IPS DF 6.9 (cell line): Measurements from ENCODE around the gene MAPKAP1.
"Not testable (repeated sequence)": the region's sequence is repeated elsewhere in the genome, so short reads cannot be mapped to it uniquely, and the experiment has no call there.

Experiments used
- DNase-seq: peaks from one replicate; pipeline ENCODE4 v3.0.0-alpha.2; 2013; ENCODE audit warnings: low read depth, low spot score
- H3K27ac ChIP-seq: one replicate; pipeline ENCODE4 v1.5.1; 2013; ENCODE audit warnings: low read length, control low read depth
- H3K27me3 ChIP-seq: 2 replicates; pipeline ENCODE4 v1.6.1; 2013; ENCODE audit warnings: mild to moderate bottlenecking, low read length; ENCODE audit not compliant: control insufficient read depth, insufficient read depth
- H3K36me3 ChIP-seq: 2 replicates; pipeline ENCODE4 v1.6.1; 2013; ENCODE audit warnings: low read length; ENCODE audit not compliant: control insufficient read depth, insufficient read depth
- H3K4me1 ChIP-seq: 2 replicates; pipeline ENCODE4 v1.6.1; 2013; ENCODE audit warnings: low read length; ENCODE audit not compliant: control insufficient read depth, insufficient read depth
- H3K4me3 ChIP-seq: 2 replicates; pipeline ENCODE4 v1.5.1; 2013; ENCODE audit warnings: mild to moderate bottlenecking, low read length
- H3K9me3 ChIP-seq: 2 replicates; pipeline ENCODE4 v1.6.1; 2013; ENCODE audit warnings: low read length, inconsistent platforms; ENCODE audit not compliant: control insufficient read depth, insufficient read depth
- WGBS: extraction: QIAGEN DNeasy Blood & Tissue Kit; methylation state at CpG from one replicate; pipeline ENCODE4 v1.1.7; 2013; ENCODE audit warnings: mixed read lengths, missing lambda C conversion rate; ENCODE audit not compliant: insufficient read length, insufficient coverage; 5-methylcytosine and 5-hydroxymethylcytosine counted together

Gene MAPKAP1

DNA sequence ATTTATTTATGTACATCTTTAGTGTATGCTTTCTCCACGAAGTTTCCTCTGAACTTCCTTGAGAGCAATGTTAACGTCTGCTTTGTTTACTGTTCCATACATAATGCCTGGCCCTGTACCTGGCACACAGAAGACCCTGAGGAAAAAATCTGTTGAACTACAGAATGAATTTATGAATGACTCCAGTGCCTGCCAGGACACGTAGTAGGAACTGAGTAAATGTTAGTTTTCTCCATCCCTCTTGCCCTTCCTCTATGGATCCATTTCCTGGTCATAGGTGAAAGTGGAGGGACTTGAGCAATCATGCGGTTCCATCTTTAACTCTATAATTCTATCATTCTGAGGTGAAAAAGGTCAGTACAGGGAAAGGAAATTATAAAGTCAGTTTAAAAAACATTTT, 117.7 kb downstream of the MAPKAP1 start:
- WGBS: no CpG with 5 or more reads among the region's 4 CpGs
- Histone ChIP-seq H3K36me3 (no peaks in the 10 kb centered on the region), H3K27ac (no peak overlapping the region), H3K27me3 (no peaks in the 10 kb centered on the region), H3K9me3 (no peaks in the 10 kb centered on the region), H3K4me1 (no peaks in the 10 kb centered on the region), H3K4me3 (no peak overlapping the region)
- no peak for DNase-seq

DNA sequence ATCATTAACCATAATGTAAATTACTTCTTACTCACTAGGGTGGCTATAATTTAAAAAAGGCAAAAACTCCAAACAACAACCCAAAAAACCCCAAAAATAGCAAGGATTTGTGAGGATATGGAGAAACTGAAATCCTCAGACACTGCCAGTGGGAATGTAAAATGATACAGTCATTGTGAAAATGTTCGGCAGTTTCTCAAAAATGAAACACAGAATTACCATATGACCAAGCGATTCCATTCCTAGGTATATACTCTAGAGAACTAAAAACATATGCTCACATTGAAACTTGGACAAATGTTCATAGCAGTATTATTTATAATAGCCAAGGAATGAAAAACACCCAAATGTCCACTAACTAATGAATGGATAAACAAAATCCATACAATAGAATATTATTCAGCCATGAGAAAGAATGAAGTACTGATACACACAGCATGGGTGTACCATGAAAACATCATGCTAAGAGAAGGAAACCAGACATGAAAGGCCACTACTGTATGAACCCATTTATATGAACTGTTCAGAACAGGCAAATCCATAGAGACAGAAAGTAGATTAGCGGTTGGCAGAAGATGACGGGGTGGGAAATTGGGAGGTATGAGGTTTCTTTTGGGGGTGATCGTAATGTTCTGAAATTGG, 119.1 kb downstream of the MAPKAP1 start:
- no peak overlapping the region for H3K4me3 ChIP-seq
- WGBS: no CpG with 5 or more reads among the region's 5 CpGs
- no peaks in the 10 kb centered on the region for H3K4me1 ChIP-seq
- no peak overlapping the region for H3K27ac ChIP-seq
- H3K27me3 ChIP-seq: no peaks in the 10 kb centered on the region
- no peak for DNase-seq
- H3K36me3 ChIP-seq: no peaks in the 10 kb centered on the region
- no peaks in the 10 kb centered on the region for H3K9me3 ChIP-seq

DNA sequence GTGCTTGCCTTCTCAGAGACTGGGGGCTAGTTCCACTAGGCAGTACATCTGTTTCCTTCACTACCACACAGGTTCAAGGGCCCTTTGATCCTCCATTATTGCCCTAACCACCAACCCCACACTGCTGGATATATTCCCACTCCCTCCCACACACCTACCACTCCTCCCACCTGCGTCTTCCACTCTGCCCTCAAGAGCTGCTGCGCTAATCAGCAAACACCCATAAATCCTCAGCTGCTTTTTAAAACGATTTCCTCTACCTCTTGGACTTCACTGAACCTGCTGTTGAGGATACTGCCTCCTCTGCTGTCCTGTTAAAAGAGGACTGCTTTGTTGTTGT, 120.9 kb downstream of the MAPKAP1 start:
- WGBS: no CpG with 5 or more reads among the region's 3 CpGs
- H3K36me3 ChIP-seq: no peaks in the 10 kb centered on the region
- no peaks in the 10 kb centered on the region; the same call in 1 of the 2 replicates for H3K9me3 ChIP-seq
- DNase-seq: no peak
- H3K4me3 ChIP-seq: no peak overlapping the region
- H3K27ac ChIP-seq: no peak overlapping the region
- H3K27me3 ChIP-seq: no peaks in the 10 kb centered on the region
- no peaks in the 10 kb centered on the region for H3K4me1 ChIP-seq

DNA sequence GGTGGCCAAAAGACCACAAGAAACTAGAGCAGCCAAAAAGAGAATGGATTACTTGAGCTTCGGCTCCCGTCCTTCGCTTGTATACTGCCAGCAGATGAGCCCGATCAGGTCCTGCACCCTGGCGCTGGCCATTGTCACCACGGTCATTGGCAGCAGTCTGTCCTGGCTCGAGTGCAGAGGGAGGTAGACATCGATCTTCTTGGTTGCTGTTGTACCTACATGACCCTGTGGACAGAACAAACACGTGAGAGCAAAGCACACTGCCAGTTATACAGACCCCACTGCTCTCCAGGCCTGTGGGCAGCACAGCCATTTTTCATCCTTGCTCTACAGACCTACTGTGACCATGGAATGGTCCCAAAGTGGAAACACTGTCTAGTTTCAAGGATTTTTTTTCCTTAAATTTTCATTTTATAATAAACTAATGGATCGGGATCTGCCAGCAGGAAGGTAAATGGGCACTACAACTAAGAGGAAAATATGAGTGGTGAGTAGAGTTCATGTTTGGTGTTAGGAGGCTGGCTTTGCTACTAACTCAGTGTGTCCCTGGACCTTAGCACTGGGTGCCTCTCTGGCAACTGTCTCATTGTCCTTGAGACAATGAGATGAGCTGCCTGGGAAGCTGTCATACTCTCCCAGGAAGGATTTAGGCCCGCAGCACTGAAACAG, 121.4 kb downstream of the MAPKAP1 start:
- WGBS: no CpG with 5 or more reads among the region's 11 CpGs
- no peaks in the 10 kb centered on the region for H3K4me1 ChIP-seq
- H3K4me3 ChIP-seq: no peak overlapping the region
- no peaks in the 10 kb centered on the region; the same call in 1 of the 2 replicates for H3K9me3 ChIP-seq
- no peak for DNase-seq
- no peak overlapping the region for H3K27ac ChIP-seq
- H3K27me3 ChIP-seq: no peaks in the 10 kb centered on the region
- H3K36me3 ChIP-seq: no peaks in the 10 kb centered on the region

DNA sequence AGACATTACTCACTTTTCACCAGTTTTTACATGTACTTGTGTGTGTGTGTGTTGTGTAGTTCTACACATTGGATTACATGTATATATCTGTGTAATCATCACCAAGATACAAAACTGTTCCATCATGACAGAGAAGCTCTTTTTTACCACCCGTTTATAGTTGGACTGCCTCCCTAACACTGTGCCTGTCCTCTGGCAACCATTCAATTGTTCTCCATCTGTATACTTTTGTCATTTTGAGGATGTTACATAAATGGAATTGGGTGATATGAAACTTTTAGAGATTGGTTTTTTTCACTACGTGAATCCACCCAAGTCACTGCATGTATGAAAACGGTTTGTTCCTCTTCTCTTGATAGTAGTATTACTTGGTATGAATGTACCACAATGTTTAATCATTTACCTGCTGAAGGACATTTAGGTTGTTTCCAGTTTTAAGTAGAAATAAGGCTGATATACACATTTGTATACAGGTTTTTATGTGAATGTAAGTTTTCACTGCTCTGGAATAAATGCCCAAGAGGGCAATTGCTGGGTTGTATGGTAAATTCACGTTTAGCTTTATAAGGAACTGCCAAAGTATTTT, 126.2 kb downstream of the MAPKAP1 start:
- WGBS: no CpG with 5 or more reads among the region's 4 CpGs
- Histone ChIP-seq H3K27me3 (no peaks in the 10 kb centered on the region), H3K4me3 (no peak overlapping the region), H3K36me3 (no peaks in the 10 kb centered on the region), H3K9me3 (no peaks in the 10 kb centered on the region; the same call in 1 of the 2 replicates), H3K4me1 (no peaks in the 10 kb centered on the region), H3K27ac (no peak overlapping the region)
- DNase-seq: no peak

DNA sequence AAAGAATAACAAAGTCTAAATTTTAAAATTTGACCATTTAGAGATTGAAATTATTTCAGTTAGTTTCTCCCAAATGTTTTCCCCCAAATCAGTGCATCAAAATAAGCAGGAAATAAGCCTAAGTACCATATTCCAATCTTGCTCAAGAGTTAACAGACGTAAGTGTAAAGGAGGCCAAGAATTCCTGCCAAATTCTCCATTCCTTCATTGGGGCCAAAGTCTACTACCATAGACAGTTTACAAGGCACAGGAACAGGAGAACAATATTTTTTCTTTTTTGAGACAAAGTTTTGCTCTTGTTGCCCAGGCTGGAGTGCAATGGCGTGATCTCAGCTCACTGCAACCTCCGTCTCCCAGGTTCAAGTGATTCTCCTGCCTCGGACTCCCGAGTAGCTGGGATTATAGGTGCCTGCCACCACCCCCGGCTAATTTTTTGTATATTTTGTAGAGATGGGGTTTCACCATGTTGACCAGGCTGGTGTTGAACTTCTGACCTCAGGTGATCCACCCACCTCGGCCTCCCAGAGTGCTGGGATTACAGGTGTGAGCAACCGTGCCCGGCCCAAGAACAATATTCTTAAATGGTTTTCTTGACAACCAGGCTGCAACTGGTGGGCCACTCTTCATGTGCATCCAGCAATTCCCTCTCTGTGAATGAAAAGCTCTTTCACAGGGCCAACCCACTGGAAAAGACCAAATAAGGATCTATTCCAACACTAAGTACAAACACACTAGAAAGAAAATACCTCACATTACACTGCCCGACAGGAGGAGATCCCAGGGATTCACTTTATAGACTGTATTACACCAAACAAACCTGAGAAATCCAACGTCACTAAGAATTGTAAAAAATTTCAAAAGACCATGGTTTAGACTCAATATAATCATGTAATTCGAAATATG, 127.7 kb downstream of the MAPKAP1 start:
- H3K27me3 ChIP-seq: no peaks in the 10 kb centered on the region
- no peak for DNase-seq
- H3K36me3 ChIP-seq: no peaks in the 10 kb centered on the region
- H3K4me1 ChIP-seq: no peaks in the 10 kb centered on the region
- WGBS: no CpG with 5 or more reads among the region's 12 CpGs
- no peak overlapping the region for H3K27ac ChIP-seq
- H3K4me3 ChIP-seq: no peak overlapping the region
- H3K9me3 ChIP-seq: no peaks in the 10 kb centered on the region; the same call in 1 of the 2 replicates

DNA sequence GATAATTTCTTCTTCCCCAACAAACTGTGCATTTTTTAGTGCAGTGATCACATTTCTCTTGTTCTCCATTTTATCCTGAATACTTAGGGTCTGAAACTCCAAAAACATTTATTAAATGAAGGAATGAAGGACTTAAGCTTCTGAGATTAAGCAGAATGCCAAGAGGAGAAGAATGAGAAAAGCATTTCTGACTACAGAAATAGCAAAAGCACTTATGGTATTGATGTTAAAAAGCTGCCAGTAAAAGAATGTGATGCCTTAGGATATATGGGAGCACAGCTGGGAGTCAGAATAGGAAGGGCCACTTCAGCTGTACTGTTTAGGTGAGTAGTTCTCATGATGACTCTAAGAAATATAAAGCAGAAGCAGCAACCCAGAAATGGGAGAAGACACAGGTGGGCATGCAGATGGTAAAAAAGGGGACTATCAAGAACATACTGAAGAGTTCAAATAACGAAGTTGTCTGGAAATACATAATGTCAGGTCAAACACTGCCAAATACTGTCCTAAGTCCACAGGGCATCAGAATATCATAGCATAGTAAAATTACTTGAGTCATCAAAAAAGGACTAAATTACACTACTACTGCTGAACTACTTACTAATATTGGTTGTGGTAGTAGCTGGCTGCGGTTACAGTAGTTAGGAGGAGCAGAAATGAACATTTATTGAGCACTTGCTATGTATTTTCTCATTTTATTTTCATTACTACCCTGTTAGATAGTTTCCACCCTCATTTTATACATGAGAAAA, 132.7 kb downstream of the MAPKAP1 start:
- no peak overlapping the region for H3K27ac ChIP-seq
- no peaks in the 10 kb centered on the region for H3K27me3 ChIP-seq
- no peak for DNase-seq
- H3K4me3 ChIP-seq: no peak overlapping the region
- H3K4me1 ChIP-seq: no peaks in the 10 kb centered on the region
- no CpG with 5 or more reads among the region's 2 CpGs for WGBS
- no peaks in the 10 kb centered on the region; the same call in 1 of the 2 replicates for H3K9me3 ChIP-seq
- no peaks in the 10 kb centered on the region; the same call in 1 of the 2 replicates for H3K36me3 ChIP-seq

DNA sequence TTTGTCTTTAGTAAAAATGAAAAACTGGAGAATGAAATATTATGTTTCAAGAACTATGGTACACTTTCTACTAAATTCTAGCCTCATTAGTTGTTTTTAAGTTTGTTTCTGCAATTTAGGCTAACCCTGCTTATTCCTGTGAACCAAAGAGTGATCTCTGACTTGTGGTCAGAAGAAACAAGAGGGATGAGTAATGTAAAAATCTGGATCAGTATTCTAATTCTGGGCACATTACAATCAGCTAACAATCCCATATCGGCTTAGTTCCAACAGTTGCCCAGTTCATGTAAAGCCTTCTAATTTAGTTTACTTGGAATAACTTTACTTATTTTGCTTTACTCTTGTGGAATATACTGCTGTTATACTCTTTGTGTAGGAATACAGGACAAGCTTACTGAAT, 134.5 kb downstream of the MAPKAP1 start:
- not testable (repeated sequence) for H3K9me3 ChIP-seq, H3K4me1 ChIP-seq, H3K27me3 ChIP-seq, H3K27ac ChIP-seq, DNase-seq, H3K36me3 ChIP-seq, H3K4me3 ChIP-seq
- no CpG with 5 or more reads among the region's 1 CpG for WGBS

DNA sequence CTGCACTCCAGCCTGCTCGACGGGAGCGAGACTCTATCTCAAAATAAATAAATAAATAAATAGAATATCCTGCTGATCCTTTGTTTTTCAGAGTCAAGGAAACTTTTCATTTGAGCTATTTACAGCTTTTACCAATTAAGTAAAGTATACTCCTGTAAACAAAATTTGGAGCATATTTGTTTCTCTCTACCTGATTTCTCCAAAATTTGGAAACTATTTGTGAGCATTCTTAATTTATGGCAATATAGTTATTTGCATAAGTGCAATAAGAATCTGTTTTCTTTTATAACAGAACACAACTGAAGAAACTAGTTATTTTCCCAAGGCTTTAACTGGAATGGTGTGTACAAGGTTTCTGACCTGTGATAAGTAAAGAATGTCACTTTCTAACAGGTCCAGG, 135.2 kb downstream of the MAPKAP1 start:
- H3K4me1 ChIP-seq, DNase-seq, H3K27me3 ChIP-seq, H3K4me3 ChIP-seq, H3K27ac ChIP-seq, H3K36me3 ChIP-seq, H3K9me3 ChIP-seq: not testable (repeated sequence)
- WGBS: no CpG with 5 or more reads among the region's 3 CpGs

DNA sequence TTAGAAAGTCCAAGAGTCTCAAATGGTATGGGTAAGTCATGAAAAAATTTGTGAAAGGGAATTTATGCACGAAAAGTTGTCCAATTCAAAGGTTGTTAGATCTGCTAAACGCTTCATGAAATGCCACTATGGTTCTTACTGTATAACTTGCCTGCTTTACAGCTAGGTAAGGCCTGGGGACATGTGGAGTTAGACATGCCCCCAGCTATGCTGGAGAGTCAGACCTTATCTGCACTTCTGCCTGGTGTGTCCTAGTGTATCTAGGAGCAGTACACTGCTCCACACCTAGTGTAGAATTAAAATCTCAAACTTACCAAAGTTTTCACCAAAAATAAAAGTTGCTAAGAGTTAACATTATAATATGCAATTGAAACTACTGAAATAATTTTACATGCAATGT, 136.8 kb downstream of the MAPKAP1 start:
- H3K27ac ChIP-seq: no peak overlapping the region
- H3K36me3 ChIP-seq: no peaks in the 10 kb centered on the region; the same call in 1 of the 2 replicates
- H3K27me3 ChIP-seq: no peaks in the 10 kb centered on the region
- DNase-seq: no peak
- no peaks in the 10 kb centered on the region for H3K4me1 ChIP-seq
- H3K9me3 ChIP-seq: no peaks in the 10 kb centered on the region; the same call in 1 of the 2 replicates
- no CpG with 5 or more reads among the region's 2 CpGs for WGBS
- no peak overlapping the region for H3K4me3 ChIP-seq
